Measurements from ENCODE around the gene MYH3.

MYH3 gene

DNA sequence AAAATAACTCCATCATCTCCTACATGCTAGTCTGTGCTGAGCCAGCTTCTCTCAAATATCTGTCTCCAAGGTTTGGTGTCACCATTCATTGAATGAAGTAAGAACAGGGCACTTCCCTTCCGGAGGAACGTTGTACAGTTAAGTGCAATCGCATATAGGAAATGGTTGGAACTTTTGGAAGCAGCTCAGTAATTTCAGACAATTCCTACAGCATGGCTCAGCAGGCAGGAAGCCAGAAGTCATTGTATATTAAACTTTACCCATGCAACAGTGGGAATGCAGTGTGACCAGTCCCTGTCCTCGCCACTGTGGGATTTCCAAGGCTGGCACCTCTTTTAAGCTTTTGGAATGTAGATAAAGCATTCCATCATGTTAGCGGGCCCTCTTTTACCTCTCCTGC is 56.5 kb downstream of the MYH3 start:
- TF ChIP-seq, protein P1, sequence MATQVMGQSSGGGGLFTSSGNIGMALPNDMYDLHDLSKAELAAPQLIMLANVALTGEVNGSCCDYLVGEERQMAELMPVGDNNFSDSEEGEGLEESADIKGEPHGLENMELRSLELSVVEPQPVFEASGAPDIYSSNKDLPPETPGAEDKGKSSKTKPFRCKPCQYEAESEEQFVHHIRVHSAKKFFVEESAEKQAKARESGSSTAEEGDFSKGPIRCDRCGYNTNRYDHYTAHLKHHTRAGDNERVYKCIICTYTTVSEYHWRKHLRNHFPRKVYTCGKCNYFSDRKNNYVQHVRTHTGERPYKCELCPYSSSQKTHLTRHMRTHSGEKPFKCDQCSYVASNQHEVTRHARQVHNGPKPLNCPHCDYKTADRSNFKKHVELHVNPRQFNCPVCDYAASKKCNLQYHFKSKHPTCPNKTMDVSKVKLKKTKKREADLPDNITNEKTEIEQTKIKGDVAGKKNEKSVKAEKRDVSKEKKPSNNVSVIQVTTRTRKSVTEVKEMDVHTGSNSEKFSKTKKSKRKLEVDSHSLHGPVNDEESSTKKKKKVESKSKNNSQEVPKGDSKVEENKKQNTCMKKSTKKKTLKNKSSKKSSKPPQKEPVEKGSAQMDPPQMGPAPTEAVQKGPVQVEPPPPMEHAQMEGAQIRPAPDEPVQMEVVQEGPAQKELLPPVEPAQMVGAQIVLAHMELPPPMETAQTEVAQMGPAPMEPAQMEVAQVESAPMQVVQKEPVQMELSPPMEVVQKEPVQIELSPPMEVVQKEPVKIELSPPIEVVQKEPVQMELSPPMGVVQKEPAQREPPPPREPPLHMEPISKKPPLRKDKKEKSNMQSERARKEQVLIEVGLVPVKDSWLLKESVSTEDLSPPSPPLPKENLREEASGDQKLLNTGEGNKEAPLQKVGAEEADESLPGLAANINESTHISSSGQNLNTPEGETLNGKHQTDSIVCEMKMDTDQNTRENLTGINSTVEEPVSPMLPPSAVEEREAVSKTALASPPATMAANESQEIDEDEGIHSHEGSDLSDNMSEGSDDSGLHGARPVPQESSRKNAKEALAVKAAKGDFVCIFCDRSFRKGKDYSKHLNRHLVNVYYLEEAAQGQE (IDR thresholded peaks at IDR 0.05; ENCODE audit: insufficient replicate concordance, low read depth): no peak
- no peak for TF ChIP-seq GABPA (IDR thresholded peaks at IDR 0.05; ENCODE audit: low read depth)
- TF ChIP-seq, protein P2, sequence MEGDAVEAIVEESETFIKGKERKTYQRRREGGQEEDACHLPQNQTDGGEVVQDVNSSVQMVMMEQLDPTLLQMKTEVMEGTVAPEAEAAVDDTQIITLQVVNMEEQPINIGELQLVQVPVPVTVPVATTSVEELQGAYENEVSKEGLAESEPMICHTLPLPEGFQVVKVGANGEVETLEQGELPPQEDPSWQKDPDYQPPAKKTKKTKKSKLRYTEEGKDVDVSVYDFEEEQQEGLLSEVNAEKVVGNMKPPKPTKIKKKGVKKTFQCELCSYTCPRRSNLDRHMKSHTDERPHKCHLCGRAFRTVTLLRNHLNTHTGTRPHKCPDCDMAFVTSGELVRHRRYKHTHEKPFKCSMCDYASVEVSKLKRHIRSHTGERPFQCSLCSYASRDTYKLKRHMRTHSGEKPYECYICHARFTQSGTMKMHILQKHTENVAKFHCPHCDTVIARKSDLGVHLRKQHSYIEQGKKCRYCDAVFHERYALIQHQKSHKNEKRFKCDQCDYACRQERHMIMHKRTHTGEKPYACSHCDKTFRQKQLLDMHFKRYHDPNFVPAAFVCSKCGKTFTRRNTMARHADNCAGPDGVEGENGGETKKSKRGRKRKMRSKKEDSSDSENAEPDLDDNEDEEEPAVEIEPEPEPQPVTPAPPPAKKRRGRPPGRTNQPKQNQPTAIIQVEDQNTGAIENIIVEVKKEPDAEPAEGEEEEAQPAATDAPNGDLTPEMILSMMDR (IDR thresholded peaks at IDR 0.05; ENCODE audit: insufficient read depth, low read length): no peak
- TF ChIP-seq SPI1 (IDR thresholded peaks at IDR 0.05; ENCODE audit: borderline replicate concordance, low read depth): no peak
- TF ChIP-seq POLR2AphosphoS5 (IDR thresholded peaks at IDR 0.05; ENCODE audit: low read depth): no peak
- Histone ChIP-seq H3K4me3 (replicated peaks; ENCODE audit: insufficient read depth, low read length) (no peak overlapping the region), H3K27ac (replicated peaks) (no peak overlapping the region), H3K27me3 (ENCODE audit: insufficient read depth, poor library complexity, severe bottlenecking) (no peaks in the 10 kb centered on the region)
- no peak for DNase-seq (ENCODE audit: low read depth in 1 of 2, low spot score in 1 of 2)

DNA sequence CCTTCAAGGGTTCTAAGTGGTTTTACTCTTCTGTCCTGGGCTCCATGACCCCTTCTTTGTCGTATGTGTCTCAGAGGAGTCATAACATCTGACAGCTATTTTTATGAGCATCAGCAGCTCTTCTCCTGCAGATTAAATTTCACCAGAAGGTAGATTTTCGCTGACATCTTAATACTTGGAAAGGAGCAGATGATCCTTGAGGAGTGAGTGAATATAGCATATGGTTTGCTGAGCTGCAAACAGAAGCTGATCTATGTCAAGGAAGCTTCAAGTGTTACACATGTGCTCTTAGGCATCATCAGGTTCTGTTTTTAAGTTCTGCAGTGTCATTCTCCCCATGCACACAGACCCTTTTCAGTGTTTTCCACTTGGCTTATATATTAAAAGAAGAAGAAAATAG is 58.5 kb downstream of the MYH3 start:
- no peak for DNase-seq (ENCODE audit: low read depth in 1 of 2, low spot score in 1 of 2)
- no peak overlapping the region for H3K4me3 ChIP-seq (replicated peaks; ENCODE audit: insufficient read depth, low read length)
- no peak overlapping the region for H3K27ac ChIP-seq (replicated peaks)
- TF ChIP-seq POLR2AphosphoS5 (IDR thresholded peaks at IDR 0.05; ENCODE audit: low read depth) (no peak), SPI1 (IDR thresholded peaks at IDR 0.05; ENCODE audit: borderline replicate concordance, low read depth) (no peak), GABPA (IDR thresholded peaks at IDR 0.05; ENCODE audit: low read depth) (no peak)
- TF ChIP-seq, protein P2 (IDR thresholded peaks at IDR 0.05; ENCODE audit: insufficient read depth, low read length): no peak
- TF ChIP-seq, protein P1 (IDR thresholded peaks at IDR 0.05; ENCODE audit: insufficient replicate concordance, low read depth): no peak
- no peaks in the 10 kb centered on the region for H3K27me3 ChIP-seq (ENCODE audit: insufficient read depth, poor library complexity, severe bottlenecking)

DNA sequence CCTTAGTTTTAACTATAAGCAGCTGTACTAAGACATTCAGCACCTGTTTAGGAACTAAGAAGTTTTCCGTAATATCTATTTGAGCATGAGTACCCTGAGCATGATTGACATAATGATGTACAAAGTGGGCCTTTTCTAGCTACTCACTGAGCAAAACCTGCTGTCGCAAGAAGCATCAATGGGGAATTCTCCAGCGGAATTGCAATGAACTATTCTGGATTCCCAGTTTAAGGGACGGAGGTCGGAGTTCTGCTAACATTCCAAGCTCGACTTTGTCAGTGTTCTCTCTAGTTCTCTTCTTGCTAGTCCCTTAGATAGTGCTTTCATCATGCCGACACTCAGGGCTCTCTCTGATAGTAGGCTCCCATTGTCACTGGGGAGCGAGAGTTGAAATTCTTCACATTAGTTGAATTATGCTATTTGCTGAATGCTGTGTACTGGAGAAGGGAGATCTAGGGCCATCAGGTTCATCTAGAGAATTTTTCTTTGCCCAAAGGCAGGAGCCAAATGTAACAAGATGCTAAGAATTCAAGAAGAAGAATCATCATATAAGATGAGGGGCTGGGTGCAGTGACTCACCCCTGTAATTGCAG is 67.5 kb downstream of the MYH3 start:
- TF ChIP-seq, protein P1 (IDR thresholded peaks at IDR 0.05; ENCODE audit: insufficient replicate concordance, low read depth): no peak
- TF ChIP-seq, protein P2 (IDR thresholded peaks at IDR 0.05; ENCODE audit: insufficient read depth, low read length): no peak
- TF ChIP-seq SPI1 (IDR thresholded peaks at IDR 0.05; ENCODE audit: borderline replicate concordance, low read depth) (no peak), GABPA (IDR thresholded peaks at IDR 0.05; ENCODE audit: low read depth) (no peak), POLR2AphosphoS5 (IDR thresholded peaks at IDR 0.05; ENCODE audit: low read depth) (no peak)
- no peak overlapping the region for H3K27ac ChIP-seq (replicated peaks)
- H3K27me3 ChIP-seq (ENCODE audit: insufficient read depth, poor library complexity, severe bottlenecking): no peaks in the 10 kb centered on the region

More for the DNA sequence above, 67.5 kb downstream of the MYH3 start:
- no peak for DNase-seq (ENCODE audit: low read depth in 1 of 2, low spot score in 1 of 2)
- no peak overlapping the region for H3K4me3 ChIP-seq (replicated peaks; ENCODE audit: insufficient read depth, low read length)
